HG02885 (cell line): ENCODE data around the gene ZNF628.

ENCODE experiments used
- ATAC-seq: cut with Tn5 transposase; IDR thresholded peaks from one replicate; pipeline ENCODE4 v1.9.1; 2021; ENCODE audit warnings: mild to moderate bottlenecking; ENCODE audit not compliant: unreplicated experiment, poor library complexity

ZNF628 gene

DNA sequence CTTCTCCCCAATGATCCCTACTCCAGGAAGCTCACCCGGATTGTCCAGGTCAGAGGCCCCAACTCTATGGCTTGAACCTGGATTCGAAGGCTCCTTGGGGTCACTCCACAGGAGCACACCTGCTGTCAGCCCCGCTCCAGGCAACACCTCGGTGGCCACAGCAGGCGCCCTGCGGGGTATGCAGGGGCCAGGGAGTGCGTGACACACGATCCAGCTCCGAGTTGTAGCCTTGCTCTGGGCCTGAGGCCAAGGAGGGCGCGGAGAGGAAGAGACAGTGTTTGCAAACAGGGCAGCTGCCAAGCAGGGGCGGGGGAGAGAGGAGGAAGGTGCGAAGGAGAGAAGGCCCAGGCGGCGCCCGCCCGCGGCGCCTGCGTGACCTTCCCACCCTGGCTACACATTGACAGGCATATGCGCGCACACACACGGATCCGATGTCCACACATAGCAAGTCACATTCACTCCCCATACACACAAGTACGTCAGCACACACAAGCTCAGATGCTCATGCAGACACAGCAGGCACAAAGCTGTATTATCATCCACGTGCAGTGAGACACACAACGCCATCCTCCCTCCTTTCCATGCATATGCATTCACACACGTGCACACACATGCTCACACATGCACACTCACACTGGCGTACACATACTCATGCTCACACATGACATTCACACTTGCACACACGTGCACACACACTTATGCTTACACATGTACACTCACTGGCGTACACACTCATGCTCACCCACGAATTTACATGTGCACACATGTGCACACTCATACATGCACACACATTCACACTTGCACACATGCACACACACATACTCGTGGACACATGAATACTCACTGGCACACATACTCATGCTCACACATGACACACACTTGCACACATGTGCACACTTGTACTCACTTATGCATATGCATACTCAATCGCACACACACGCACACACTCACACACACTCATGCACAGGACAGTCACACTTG lies 50.1 kb downstream of the ZNF628 start:
- no peak for ATAC-seq

DNA sequence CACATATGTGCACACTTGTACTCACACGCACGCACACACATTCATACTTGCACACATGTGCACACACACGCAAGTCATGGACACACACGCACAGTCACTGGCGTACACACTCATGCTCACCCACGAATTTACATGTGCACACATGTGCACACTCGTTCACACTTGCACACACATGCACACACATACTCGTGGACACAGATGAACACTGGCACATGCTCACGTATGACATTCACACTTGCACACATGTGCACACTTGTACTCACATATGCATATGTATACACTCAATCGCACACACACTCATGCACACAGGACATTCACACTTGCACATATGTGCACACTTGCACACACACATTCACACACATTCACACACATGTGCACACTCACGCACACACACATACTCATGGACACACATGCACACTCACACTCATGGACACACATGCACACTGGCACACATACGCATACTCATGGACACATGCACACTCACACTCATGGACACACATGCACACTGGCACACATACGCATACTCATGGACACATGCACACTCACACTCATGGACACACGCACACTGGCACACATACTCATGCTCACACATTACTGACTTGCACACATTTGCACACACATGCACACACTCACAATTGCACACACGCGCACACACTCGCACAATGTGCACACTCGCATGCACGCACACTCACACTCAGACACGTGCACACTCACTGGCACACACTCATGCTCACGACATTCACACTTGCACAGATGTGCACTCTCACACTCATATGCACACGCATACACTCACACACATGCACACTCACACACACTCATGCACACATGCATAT lies 51.0 kb downstream of the ZNF628 start:
- ATAC-seq: no peak

DNA sequence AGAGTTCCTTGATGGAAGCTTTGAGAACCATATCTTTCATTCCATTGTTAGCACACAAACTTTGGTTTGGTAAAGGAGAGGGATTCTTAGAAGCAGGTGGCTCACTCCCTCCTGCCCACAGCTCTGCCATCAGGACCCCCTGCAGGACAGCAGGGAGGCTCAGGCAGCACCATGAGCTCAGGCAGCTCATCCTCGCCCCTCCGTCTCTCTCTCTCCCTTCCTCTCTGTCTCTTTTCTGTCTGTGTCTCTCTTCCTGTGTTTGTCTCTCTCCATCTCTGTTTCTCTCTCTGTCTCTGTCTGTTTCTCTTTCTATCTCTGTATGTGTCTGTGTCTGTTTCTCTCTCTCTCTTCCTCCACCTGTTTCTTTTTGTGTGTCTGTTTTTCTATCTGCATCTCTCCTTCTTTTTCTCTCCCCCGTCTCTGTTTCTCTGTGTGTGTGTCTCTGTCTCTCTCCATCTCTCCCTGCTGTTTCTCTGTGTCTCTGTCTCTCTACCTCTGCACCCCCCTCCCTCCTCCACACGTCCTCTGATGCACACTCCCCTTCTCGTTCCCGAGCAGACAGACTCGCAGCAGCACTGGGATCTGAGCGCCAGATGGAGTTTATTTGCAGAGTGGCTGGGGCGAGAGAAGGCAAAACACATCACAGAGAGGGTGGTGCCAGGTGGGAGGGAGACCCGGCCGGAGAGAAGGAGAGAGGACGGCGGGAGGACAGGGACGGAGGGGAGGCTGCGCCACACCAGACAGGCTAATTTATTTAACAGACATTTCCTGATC lies 51.8 kb downstream of the ZNF628 start:
- ATAC-seq: no peak

DNA sequence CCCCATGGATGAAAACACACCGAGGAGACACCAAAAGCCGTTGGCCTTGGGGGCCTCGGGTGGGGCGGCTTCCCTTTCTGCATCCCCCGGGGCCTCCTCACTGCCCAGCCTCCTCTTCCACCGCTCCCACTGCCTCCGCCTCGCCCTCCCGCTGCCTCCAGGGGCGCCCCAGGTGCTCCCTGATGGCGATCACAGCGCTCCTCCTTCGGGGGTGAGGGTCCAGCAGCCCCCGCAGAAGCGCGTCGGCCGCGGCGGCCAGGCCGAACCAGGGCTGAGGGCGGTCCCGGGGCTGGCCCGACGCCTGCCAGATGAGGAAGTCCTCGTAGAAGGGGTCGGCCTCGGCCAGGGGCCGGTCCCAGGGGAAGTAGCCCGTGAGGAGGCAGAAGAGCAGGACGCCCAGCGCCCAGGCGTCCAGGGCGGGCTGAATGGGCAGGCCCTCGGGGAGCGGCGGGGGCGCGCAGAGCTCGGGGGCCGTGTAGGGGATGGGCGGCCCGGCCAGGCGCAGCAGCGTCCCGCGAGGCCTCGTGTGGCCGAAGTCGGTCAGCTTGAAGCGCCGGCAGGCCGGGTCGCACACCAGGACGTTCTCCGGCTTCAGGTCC lies 53.3 kb downstream of the ZNF628 start:
- no peak for ATAC-seq

DNA sequence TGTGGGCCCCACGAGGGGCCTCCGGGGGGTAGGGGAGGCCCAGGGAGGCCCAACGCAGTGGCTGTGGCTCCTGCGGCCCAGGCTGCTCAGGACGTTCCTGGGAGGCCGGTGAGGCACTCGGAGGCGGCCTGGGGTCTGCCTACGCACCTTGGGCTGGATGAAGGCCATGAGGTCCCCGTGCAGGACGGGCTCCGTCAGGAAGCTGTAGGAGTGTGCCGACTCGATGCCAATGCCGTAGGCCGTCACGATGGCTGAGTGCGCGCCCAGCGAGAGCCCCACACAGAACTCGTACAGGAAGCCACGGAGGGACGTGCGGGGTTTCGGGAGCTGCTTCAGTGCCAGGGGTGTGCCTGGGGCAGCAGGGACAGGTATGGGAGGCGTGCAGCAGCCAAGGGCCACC lies 54.6 kb downstream of the ZNF628 start:
- no peak for ATAC-seq
